ENCODE data around the gene GMDS. TPM values are rescaled to one million over a fixed set of nuclear protein-coding genes. Genes with fewer than 3 reads are reported as not detected.

GMDS gene
- total and polyA plus RNA-seq, 2 of the 13 experiments (the other 11 are each of a cell fraction or from before 2014, with no cell fraction given): 64.4 to 112 TPM

DNA sequence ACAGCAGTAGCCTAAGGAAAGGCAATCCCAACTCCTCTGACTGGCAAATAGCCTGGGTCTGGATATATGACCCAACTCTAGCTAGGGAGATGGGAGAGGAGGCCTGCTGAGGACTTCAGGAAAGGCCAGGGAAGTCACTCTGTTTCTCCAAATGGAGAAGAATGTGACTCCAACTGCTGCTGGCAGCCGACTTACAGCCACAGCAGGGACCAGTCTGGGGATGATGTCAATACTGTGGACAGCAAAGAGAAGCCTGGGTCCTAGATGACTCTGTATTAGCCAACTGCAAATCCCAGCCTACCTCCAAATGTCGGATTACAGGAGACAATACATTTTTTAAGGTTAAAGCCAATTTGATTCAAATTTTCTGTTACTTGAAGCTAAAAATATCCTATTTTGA lies 403.1 kb downstream of the GMDS start:
- Histone ChIP-seq H3K4me2 (ENCODE audit: low read depth, low read length) (no peak overlapping the region), H3K4me3 (replicated peaks in 1 of 3; ENCODE audit: insufficient read depth in 1 of 3, low read depth in 2 of 3, low read length in 3 of 3) (no peak overlapping the region), H3K9ac (ENCODE audit: insufficient read depth, low read depth, low read length) (no peak overlapping the region), H3K27ac (ENCODE audit: extremely low read length, insufficient read depth, low read length) (no peak overlapping the region), H3K9me3 (ENCODE audit: low read length) (no peaks in the 10 kb centered on the region), H3K27me3 (ENCODE audit: control insufficient read depth in 1 of 2, insufficient read depth in 2 of 2, low read length in 2 of 2) (no peaks in the 10 kb centered on the region), H4K20me1 (ENCODE audit: insufficient read depth, low read length) (peaks cover 4% of the 10 kb centered on the region; the same call in 1 of the 2 replicates), H3K4me1 (ENCODE audit: insufficient read depth, low read length) (no peaks in the 10 kb centered on the region), H3K79me2 (ENCODE audit: insufficient read depth, low read length) (no peaks in the 10 kb centered on the region), H2AFZ (ENCODE audit: low read length) (no peak overlapping the region), H3K36me3 (replicated peaks in 1 of 2; ENCODE audit: control insufficient read depth in 1 of 2, insufficient read depth in 2 of 2, low read length in 2 of 2) (peaks cover 2 to 22% of the 10 kb centered on the region in 2 experiments; a peak in 4 of 5 replicates)
- no peak for TF ChIP-seq NFE2 (CRISPR knock-in tag; IDR thresholded peaks at IDR 0.05)
- TF ChIP-seq, protein P1, sequence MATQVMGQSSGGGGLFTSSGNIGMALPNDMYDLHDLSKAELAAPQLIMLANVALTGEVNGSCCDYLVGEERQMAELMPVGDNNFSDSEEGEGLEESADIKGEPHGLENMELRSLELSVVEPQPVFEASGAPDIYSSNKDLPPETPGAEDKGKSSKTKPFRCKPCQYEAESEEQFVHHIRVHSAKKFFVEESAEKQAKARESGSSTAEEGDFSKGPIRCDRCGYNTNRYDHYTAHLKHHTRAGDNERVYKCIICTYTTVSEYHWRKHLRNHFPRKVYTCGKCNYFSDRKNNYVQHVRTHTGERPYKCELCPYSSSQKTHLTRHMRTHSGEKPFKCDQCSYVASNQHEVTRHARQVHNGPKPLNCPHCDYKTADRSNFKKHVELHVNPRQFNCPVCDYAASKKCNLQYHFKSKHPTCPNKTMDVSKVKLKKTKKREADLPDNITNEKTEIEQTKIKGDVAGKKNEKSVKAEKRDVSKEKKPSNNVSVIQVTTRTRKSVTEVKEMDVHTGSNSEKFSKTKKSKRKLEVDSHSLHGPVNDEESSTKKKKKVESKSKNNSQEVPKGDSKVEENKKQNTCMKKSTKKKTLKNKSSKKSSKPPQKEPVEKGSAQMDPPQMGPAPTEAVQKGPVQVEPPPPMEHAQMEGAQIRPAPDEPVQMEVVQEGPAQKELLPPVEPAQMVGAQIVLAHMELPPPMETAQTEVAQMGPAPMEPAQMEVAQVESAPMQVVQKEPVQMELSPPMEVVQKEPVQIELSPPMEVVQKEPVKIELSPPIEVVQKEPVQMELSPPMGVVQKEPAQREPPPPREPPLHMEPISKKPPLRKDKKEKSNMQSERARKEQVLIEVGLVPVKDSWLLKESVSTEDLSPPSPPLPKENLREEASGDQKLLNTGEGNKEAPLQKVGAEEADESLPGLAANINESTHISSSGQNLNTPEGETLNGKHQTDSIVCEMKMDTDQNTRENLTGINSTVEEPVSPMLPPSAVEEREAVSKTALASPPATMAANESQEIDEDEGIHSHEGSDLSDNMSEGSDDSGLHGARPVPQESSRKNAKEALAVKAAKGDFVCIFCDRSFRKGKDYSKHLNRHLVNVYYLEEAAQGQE (IDR thresholded peaks at IDR 0.05; ENCODE audit: borderline replicate concordance in 1 of 2, low read depth in 1 of 2, low read length in 2 of 2): no peak
- TF ChIP-seq NRL (CRISPR knock-in tag; IDR thresholded peaks at IDR 0.05; ENCODE audit: borderline replicate concordance): no peak
- no peak for TF ChIP-seq ZNF83 (CRISPR knock-in tag; IDR thresholded peaks at IDR 0.05; ENCODE audit: borderline replicate concordance)
- no peak for TF ChIP-seq ADNP (CRISPR knock-in tag; IDR thresholded peaks at IDR 0.05)
- TF ChIP-seq ZNF724P (CRISPR knock-in tag; IDR thresholded peaks at IDR 0.05; ENCODE audit: borderline replicate concordance): no peak
- no peak for TF ChIP-seq SYNCRIP (IDR thresholded peaks at IDR 0.05; ENCODE audit: insufficient read depth, low read depth, low read length)
- no peak for TF ChIP-seq ZNF749 (CRISPR knock-in tag; IDR thresholded peaks at IDR 0.05; ENCODE audit: borderline replicate concordance)
- no peak for TF ChIP-seq ZSCAN30 (CRISPR knock-in tag; IDR thresholded peaks at IDR 0.05)
- TF ChIP-seq ZNF614 (CRISPR knock-in tag; IDR thresholded peaks at IDR 0.05; ENCODE audit: borderline replicate concordance): no peak
- TF ChIP-seq, protein P2, sequence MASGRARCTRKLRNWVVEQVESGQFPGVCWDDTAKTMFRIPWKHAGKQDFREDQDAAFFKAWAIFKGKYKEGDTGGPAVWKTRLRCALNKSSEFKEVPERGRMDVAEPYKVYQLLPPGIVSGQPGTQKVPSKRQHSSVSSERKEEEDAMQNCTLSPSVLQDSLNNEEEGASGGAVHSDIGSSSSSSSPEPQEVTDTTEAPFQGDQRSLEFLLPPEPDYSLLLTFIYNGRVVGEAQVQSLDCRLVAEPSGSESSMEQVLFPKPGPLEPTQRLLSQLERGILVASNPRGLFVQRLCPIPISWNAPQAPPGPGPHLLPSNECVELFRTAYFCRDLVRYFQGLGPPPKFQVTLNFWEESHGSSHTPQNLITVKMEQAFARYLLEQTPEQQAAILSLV (CRISPR knock-in tag; IDR thresholded peaks at IDR 0.05; ENCODE audit: borderline replicate concordance): no peak
- TF ChIP-seq ZMYM4 (CRISPR knock-in tag; IDR thresholded peaks at IDR 0.05): no peak
- no peak for TF ChIP-seq KDM6A (CRISPR knock-in tag; IDR thresholded peaks at IDR 0.05; ENCODE audit: low read depth)
- ATAC-seq: no peak; the same call in 2 of the 3 replicates
- POLR2A ChIA-PET: no interaction called here
- CTCF ChIA-PET (ENCODE audit: low intra/inter-chr PET ratio, low total read pairs): no interaction called here
- in situ Hi-C loops (cut with HindIII; ENCODE audit: extremely low pct_ligation_motif_present, low pct_unique_long_range_greater_than_20kb): no loop called here
- WGBS (ENCODE audit: low lambda C conversion rate): 91% methylated on average over 2 of the region's 2 CpGs
- no peak for FAIRE-seq
- DNase-seq (ENCODE audit: low spot score): no peak
- intact Hi-C loops (cut with micrococcal nuclease; ENCODE audit: unreplicated experiment): no loop called here
- BruUV-seq (replicated peaks): no TSS peak
